ENCODE data around the gene SDK1.

- TF ChIP-seq CTCF (IDR thresholded peaks at IDR 0.05; ENCODE audit: borderline replicate concordance, extremely low read depth, low read length, poor library complexity, severe bottlenecking), result no peak
- no peak for TF ChIP-seq EZH2 (IDR thresholded peaks at IDR 0.05; ENCODE audit: borderline replicate concordance, low read depth, low read length, severe bottlenecking)
These were observed 839.9 kb downstream of the SDK1 start for GRCh38 chr7:4140933-4141332.
